Uterus (tissue), 2 donors: ENCODE data around the gene CDH15.

ENCODE experiments used
- CTCF ChIP-seq, 4 experiments: fragments of 200-600 bp in 2 of 4; fragments of 450-650 bp in 2 of 4; sonication (generic) in 2 of 4; IDR thresholded peaks; one replicate each; pipeline ENCODE4 v1.5.1; 2016 to 2019; ENCODE audit warnings: antibody characterized with exemption in 4 of 4, mild to moderate bottlenecking in 2 of 4, moderate library complexity in 1 of 4
- POLR2A ChIP-seq, 2 donors: fragments of 450-650 bp; IDR thresholded peaks; one replicate each; pipeline ENCODE4 v1.6.1; 2016; ENCODE audit warnings: antibody characterized with exemption in 2 of 2, mild to moderate bottlenecking in 1 of 2, moderate library complexity in 1 of 2

- TF ChIP-seq CTCF (IDR thresholded peaks at IDR 0.05) (no peak), POLR2A (IDR thresholded peaks at IDR 0.05) (no peak)
Observed at GRCh38 chr16:89140981-89141883, 30.3 kb upstream of the CDH15 start.
